Measurements from ENCODE around the gene EPHA7.

DNA sequence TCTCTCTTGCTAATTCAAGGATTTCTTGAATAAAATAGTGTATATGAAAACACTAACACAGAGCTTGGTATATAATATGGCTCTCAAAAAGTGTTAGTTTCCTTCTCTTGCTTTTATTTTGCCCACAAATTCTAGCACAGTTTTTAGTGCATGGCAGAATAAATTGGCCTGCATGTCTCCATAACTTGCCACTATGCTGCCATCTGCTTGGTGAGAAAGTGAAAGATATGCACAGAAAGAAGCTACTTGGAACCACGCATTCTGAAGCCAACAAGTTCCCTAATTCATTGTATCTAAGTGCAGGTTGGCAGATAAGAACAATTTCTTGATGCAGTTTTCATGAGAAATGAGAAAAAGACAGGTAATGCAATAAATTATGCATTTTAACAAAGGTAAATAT lies 101.2 kb downstream of the EPHA7 start:
- no peak for TF ChIP-seq TAF1 (IDR thresholded peaks at IDR 0.05; ENCODE audit: low read depth, low read length)
- no peak for TF ChIP-seq SPI1 (IDR thresholded peaks at IDR 0.05; ENCODE audit: low read depth, low read length)
- no peak for TF ChIP-seq POLR2AphosphoS5 (IDR thresholded peaks at IDR 0.05; ENCODE audit: low read depth, low read length)
- TF ChIP-seq POLR2A (IDR thresholded peaks at IDR 0.05; ENCODE audit: low read depth, low read length) = no peak
- TF ChIP-seq PAX5 (IDR thresholded peaks at IDR 0.05; ENCODE audit: insufficient read depth, low read length, severe bottlenecking) = no peak
- no peak for TF ChIP-seq POU2F2 (IDR thresholded peaks at IDR 0.05; ENCODE audit: low read depth, low read length)

Data from GM12891 (cell line).